GM18867 (cell line): ENCODE data around the gene COL24A1.
"Not testable (repeated sequence)": the region's sequence is repeated elsewhere in the genome, so short reads cannot be mapped to it uniquely, and the experiment has no call there.

Experiments used
- ATAC-seq: cut with Tn5 transposase; IDR thresholded peaks from one replicate; pipeline ENCODE4 v1.9.1; 2021; ENCODE audit warnings: mild to moderate bottlenecking, moderate library complexity; ENCODE audit not compliant: unreplicated experiment

Gene COL24A1

GRCh38 chr1:86153836-86154235 lies 2.7 kb downstream of the COL24A1 start:
- no peak for ATAC-seq

GRCh38 chr1:86152887-86153286 lies 3.7 kb downstream of the COL24A1 start:
- ATAC-seq, result no peak

- ATAC-seq, result no peak
These were observed 5.1 kb downstream of the COL24A1 start for GRCh38 chr1:86151427-86151826.

GRCh38 chr1:86150553-86151055 lies 6.0 kb downstream of the COL24A1 start:
- no peak for ATAC-seq

GRCh38 chr1:86149591-86149990 lies 7.0 kb downstream of the COL24A1 start:
- no peak for ATAC-seq

GRCh38 chr1:86147755-86148154 lies 8.8 kb downstream of the COL24A1 start:
- ATAC-seq, result no peak

GRCh38 chr1:86146566-86146965 lies 10.0 kb downstream of the COL24A1 start:
- no peak for ATAC-seq

- ATAC-seq, result peak; percentile 54
These were observed 16.2 kb downstream of the COL24A1 start for GRCh38 chr1:86140281-86140880.

- no peak for ATAC-seq
These were observed 17.8 kb downstream of the COL24A1 start for GRCh38 chr1:86138746-86139145.

- no peak for ATAC-seq
These were observed 19.1 kb downstream of the COL24A1 start for GRCh38 chr1:86137436-86137835.

GRCh38 chr1:86119214-86119764 lies 37.3 kb downstream of the COL24A1 start:
- ATAC-seq, result no peak

GRCh38 chr1:86114816-86115400 lies 41.7 kb downstream of the COL24A1 start:
- ATAC-seq, result no peak

- no peak for ATAC-seq
These were observed 42.3 kb downstream of the COL24A1 start for GRCh38 chr1:86114236-86114635.

GRCh38 chr1:86111590-86111989 lies 45.0 kb downstream of the COL24A1 start:
- not testable (repeated sequence) for ATAC-seq

GRCh38 chr1:86110451-86111129 lies 46.0 kb downstream of the COL24A1 start:
- ATAC-seq, result no peak

- ATAC-seq, result no peak
These were observed 51.1 kb downstream of the COL24A1 start for GRCh38 chr1:86105533-86105866.

- no peak for ATAC-seq
These were observed 51.7 kb downstream of the COL24A1 start for GRCh38 chr1:86104606-86105532.

GRCh38 chr1:86101616-86102015 lies 55.0 kb downstream of the COL24A1 start:
- no peak for ATAC-seq

- no peak for ATAC-seq
These were observed 56.2 kb downstream of the COL24A1 start for GRCh38 chr1:86100401-86100800.

GRCh38 chr1:86089765-86090164 lies 66.8 kb downstream of the COL24A1 start:
- ATAC-seq, result no peak
